ENCODE measurements around the gene GMDS.

GMDS gene

DNA sequence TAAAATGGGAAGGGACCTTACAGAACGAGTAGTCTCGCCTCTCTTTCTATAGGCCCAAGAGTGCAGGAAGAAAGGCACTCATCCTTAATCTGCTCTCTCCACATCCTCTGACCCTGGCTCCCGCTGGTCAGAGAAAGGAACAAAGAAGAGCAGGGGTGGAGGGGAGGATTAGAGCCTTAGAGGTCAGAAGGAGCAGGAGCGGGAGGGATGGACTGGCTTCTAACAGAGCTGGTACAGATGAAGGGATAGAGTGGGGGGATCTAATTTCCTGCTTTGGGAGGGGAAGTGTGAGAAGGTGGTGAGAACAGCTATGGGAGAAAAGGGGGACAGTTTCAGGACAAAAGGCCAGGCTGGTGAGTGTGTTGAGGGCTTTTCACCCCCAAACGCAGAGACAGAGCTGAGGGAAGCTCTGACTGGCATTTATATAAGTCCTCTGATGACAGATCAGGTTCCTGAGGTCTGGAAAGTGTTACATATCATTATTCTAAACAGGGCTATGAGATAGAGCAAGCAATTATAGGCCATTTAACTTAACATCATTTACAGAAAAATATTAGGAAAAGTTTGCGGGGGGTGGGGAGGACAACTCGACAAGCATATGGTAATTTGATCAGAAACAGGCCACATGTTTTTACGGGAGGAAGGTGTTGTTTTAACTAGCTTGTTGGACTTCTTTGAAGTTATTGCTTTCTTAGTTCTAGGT is 524.6 kb downstream of the GMDS start:
- Histone ChIP-seq H2AFZ (ENCODE audit: insufficient read depth, low read length, poor library complexity) (no peak overlapping the region), H2BK12ac (ENCODE audit: low read length) (no peak overlapping the region), H3K4ac (ENCODE audit: low read depth, low read length) (no peak overlapping the region), H3K27ac (ENCODE audit: low read depth, low read length) (no peak overlapping the region), H3K4me1 (ENCODE audit: control insufficient read depth in 1 of 2, insufficient read depth in 2 of 2, low read length in 2 of 2) (peaks cover 3 to 5% of the 10 kb centered on the region in 2 experiments), H3K79me2 (ENCODE audit: control insufficient read depth, insufficient read depth, low read length, poor library complexity) (no peaks in the 10 kb centered on the region), H3K23ac (ENCODE audit: low read length) (no peak overlapping the region), H3K27me3 (ENCODE audit: insufficient read depth, low read length) (no peaks in the 10 kb centered on the region), H3K4me2 (ENCODE audit: low read length) (no peak overlapping the region), H2BK5ac (ENCODE audit: low read depth, low read length, poor library complexity) (no peak overlapping the region), H3K9me3 (ENCODE audit: insufficient read depth, low read depth, low read length) (peaks cover 4% of the 10 kb centered on the region), H3K79me1 (ENCODE audit: low read length) (no peaks in the 10 kb centered on the region), H3K4me3 (ENCODE audit: low read depth, low read length) (no peak overlapping the region), H4K91ac (ENCODE audit: low read depth, low read length) (no peak overlapping the region), H2AK5ac (ENCODE audit: low read length) (no peak overlapping the region), H2BK120ac (ENCODE audit: insufficient read depth, low read length, poor library complexity) (no peak overlapping the region), H3K36me3 (ENCODE audit: control insufficient read depth in 1 of 2, insufficient read depth in 2 of 2, low read length in 2 of 2) (no peaks in the 10 kb centered on the region), H4K8ac (ENCODE audit: low read depth, low read length) (no peak overlapping the region), H3K9ac (ENCODE audit: low read length) (no peak overlapping the region), H4K12ac (ENCODE audit: low read depth, low read length) (no peak overlapping the region), H3K14ac (ENCODE audit: low read length) (no peak overlapping the region), H3K18ac (ENCODE audit: low read length) (no peak overlapping the region)
- no CpG with 5 or more reads among the region's 8 CpGs for WGBS (ENCODE audit: extremely low coverage, insufficient coverage, insufficient read length)
- DNase-seq: no peak

DNA sequence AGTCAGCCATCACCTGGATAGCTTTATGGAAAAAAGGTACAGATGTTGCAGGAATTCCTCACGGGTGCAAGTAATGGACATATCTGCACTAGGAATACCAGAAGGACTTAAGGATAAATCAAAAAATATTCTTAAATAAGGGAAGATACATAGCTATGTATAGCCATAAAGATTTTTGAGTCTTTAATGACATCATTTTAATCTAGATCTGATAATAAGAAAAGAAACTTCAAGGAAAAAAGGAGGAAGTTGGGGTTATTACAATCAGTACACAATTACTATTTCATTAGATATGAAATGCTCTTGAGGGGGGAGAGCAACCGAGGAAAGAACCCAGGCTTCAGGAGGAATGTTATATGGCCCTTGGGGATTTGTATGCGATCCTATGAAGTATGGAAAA is 525.5 kb downstream of the GMDS start:
- Histone ChIP-seq H3K36me3 (ENCODE audit: control insufficient read depth in 1 of 2, insufficient read depth in 2 of 2, low read length in 2 of 2) (no peaks in the 10 kb centered on the region), H2AFZ (ENCODE audit: insufficient read depth, low read length, poor library complexity) (no peak overlapping the region), H3K23ac (ENCODE audit: low read length) (no peak overlapping the region), H3K14ac (ENCODE audit: low read length) (no peak overlapping the region), H4K12ac (ENCODE audit: low read depth, low read length) (no peak overlapping the region), H3K4me3 (ENCODE audit: low read depth, low read length) (no peak overlapping the region), H3K27ac (ENCODE audit: low read depth, low read length) (no peak overlapping the region), H4K91ac (ENCODE audit: low read depth, low read length) (no peak overlapping the region), H3K9ac (ENCODE audit: low read length) (no peak overlapping the region), H2BK120ac (ENCODE audit: insufficient read depth, low read length, poor library complexity) (no peak overlapping the region), H3K9me3 (ENCODE audit: insufficient read depth, low read depth, low read length) (peaks cover 4% of the 10 kb centered on the region), H3K18ac (ENCODE audit: low read length) (no peak overlapping the region), H2BK5ac (ENCODE audit: low read depth, low read length, poor library complexity) (no peak overlapping the region), H2AK5ac (ENCODE audit: low read length) (no peak overlapping the region), H3K4me1 (ENCODE audit: control insufficient read depth in 1 of 2, insufficient read depth in 2 of 2, low read length in 2 of 2) (peaks cover 3 to 5% of the 10 kb centered on the region in 2 experiments), H3K4me2 (ENCODE audit: low read length) (no peak overlapping the region), H3K79me2 (ENCODE audit: control insufficient read depth, insufficient read depth, low read length, poor library complexity) (no peaks in the 10 kb centered on the region), H2BK12ac (ENCODE audit: low read length) (no peak overlapping the region), H3K4ac (ENCODE audit: low read depth, low read length) (no peak overlapping the region), H3K27me3 (ENCODE audit: insufficient read depth, low read length) (no peaks in the 10 kb centered on the region), H3K79me1 (ENCODE audit: low read length) (no peaks in the 10 kb centered on the region), H4K8ac (ENCODE audit: low read depth, low read length) (no peak overlapping the region)
- WGBS (ENCODE audit: extremely low coverage, insufficient coverage, insufficient read length): no CpG with 5 or more reads among the region's 3 CpGs
- no peak for DNase-seq

DNA sequence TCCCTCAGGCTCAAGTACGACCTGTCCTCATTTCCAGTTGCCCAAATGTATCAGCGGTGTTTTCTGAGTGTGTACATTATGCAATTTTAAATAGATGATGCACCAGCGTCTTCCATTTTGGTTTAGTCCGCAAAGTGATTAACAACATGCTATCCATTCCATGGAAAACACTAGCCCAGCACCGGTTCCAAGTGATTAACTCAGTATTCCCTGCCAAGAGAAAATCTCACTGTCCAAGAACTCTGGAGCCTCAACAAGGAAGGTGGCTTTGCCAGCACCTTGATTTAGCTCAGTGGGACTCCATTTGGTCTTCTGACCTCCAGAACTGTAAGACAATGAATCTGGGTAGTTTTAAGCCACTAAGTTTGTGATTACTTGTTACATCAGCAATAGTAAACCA is 528.5 kb downstream of the GMDS start:
- H4K91ac ChIP-seq (ENCODE audit: low read depth, low read length): no peak overlapping the region
- H4K12ac ChIP-seq (ENCODE audit: low read depth, low read length): no peak overlapping the region
- H3K4me1 ChIP-seq (ENCODE audit: control insufficient read depth in 1 of 2, insufficient read depth in 2 of 2, low read length in 2 of 2): no peaks in the 10 kb centered on the region
- WGBS (ENCODE audit: extremely low coverage, insufficient coverage, insufficient read length): no CpG with 5 or more reads among the region's 5 CpGs
- H3K79me1 ChIP-seq (ENCODE audit: low read length): no peaks in the 10 kb centered on the region
- H3K4ac ChIP-seq (ENCODE audit: low read depth, low read length): no peak overlapping the region
- no peaks in the 10 kb centered on the region for H3K36me3 ChIP-seq (ENCODE audit: control insufficient read depth in 1 of 2, insufficient read depth in 2 of 2, low read length in 2 of 2)
- H3K27ac ChIP-seq (ENCODE audit: low read depth, low read length): no peak overlapping the region
- no peak overlapping the region for H3K14ac ChIP-seq (ENCODE audit: low read length)
- H2AK5ac ChIP-seq (ENCODE audit: low read length): no peak overlapping the region
- no peak overlapping the region for H3K4me2 ChIP-seq (ENCODE audit: low read length)
- no peak overlapping the region for H2AFZ ChIP-seq (ENCODE audit: insufficient read depth, low read length, poor library complexity)
- no peak overlapping the region for H3K4me3 ChIP-seq (ENCODE audit: low read depth, low read length)
- H2BK120ac ChIP-seq (ENCODE audit: insufficient read depth, low read length, poor library complexity): no peak overlapping the region
- H2BK5ac ChIP-seq (ENCODE audit: low read depth, low read length, poor library complexity): no peak overlapping the region
- no peak overlapping the region for H3K9ac ChIP-seq (ENCODE audit: low read length)
- no peaks in the 10 kb centered on the region for H3K79me2 ChIP-seq (ENCODE audit: control insufficient read depth, insufficient read depth, low read length, poor library complexity)
- peaks cover 4% of the 10 kb centered on the region for H3K9me3 ChIP-seq (ENCODE audit: insufficient read depth, low read depth, low read length)
- no peak overlapping the region for H2BK12ac ChIP-seq (ENCODE audit: low read length)
- H4K8ac ChIP-seq (ENCODE audit: low read depth, low read length): no peak overlapping the region
- DNase-seq: no peak
- H3K18ac ChIP-seq (ENCODE audit: low read length): no peak overlapping the region
- H3K23ac ChIP-seq (ENCODE audit: low read length): no peak overlapping the region
- H3K27me3 ChIP-seq (ENCODE audit: insufficient read depth, low read length): no peaks in the 10 kb centered on the region

DNA sequence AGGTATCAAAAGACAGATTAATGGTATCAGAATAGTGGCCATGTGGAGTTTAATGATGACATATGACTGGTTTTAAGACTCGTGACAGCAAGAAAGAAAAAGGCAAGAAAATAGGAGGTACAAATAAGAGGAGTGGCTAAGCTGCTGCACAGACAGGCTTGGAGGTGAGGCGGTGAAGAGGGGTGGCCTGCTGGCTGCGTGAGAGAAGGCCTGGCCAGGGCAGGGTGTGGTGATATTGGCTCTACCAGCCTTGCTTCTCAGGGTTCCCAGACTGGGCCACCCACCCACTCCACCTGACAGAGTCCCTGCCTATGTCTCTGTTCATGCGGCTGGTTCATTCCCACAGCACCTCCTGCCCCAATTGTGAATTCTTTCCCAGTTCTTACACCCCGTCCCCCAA is 529.0 kb downstream of the GMDS start:
- no peak overlapping the region for H2BK5ac ChIP-seq (ENCODE audit: low read depth, low read length, poor library complexity)
- no peak overlapping the region for H2AFZ ChIP-seq (ENCODE audit: insufficient read depth, low read length, poor library complexity)
- no peaks in the 10 kb centered on the region for H3K79me2 ChIP-seq (ENCODE audit: control insufficient read depth, insufficient read depth, low read length, poor library complexity)
- H3K9me3 ChIP-seq (ENCODE audit: insufficient read depth, low read depth, low read length): peaks cover 4% of the 10 kb centered on the region
- H3K27me3 ChIP-seq (ENCODE audit: insufficient read depth, low read length): no peaks in the 10 kb centered on the region
- no peak overlapping the region for H4K12ac ChIP-seq (ENCODE audit: low read depth, low read length)
- no peak overlapping the region for H4K8ac ChIP-seq (ENCODE audit: low read depth, low read length)
- H2AK5ac ChIP-seq (ENCODE audit: low read length): no peak overlapping the region
- no peaks in the 10 kb centered on the region for H3K79me1 ChIP-seq (ENCODE audit: low read length)
- H3K18ac ChIP-seq (ENCODE audit: low read length): no peak overlapping the region
- H3K4me2 ChIP-seq (ENCODE audit: low read length): no peak overlapping the region
- H3K4me1 ChIP-seq (ENCODE audit: control insufficient read depth in 1 of 2, insufficient read depth in 2 of 2, low read length in 2 of 2): no peaks in the 10 kb centered on the region
- no peak overlapping the region for H3K4me3 ChIP-seq (ENCODE audit: low read depth, low read length)
- no peak for DNase-seq
- no peak overlapping the region for H4K91ac ChIP-seq (ENCODE audit: low read depth, low read length)
- H2BK12ac ChIP-seq (ENCODE audit: low read length): no peak overlapping the region
- 100% methylated on average over 1 of the region's 5 CpGs for WGBS (ENCODE audit: extremely low coverage, insufficient coverage, insufficient read length)
- no peak overlapping the region for H2BK120ac ChIP-seq (ENCODE audit: insufficient read depth, low read length, poor library complexity)
- no peak overlapping the region for H3K27ac ChIP-seq (ENCODE audit: low read depth, low read length)
- no peak overlapping the region for H3K4ac ChIP-seq (ENCODE audit: low read depth, low read length)
- H3K14ac ChIP-seq (ENCODE audit: low read length): no peak overlapping the region
- no peak overlapping the region for H3K9ac ChIP-seq (ENCODE audit: low read length)
- H3K36me3 ChIP-seq (ENCODE audit: control insufficient read depth in 1 of 2, insufficient read depth in 2 of 2, low read length in 2 of 2): no peaks in the 10 kb centered on the region
- no peak overlapping the region for H3K23ac ChIP-seq (ENCODE audit: low read length)
